ENCODE measurements around the gene CLEC18B.
"Not testable (repeated sequence)": the region's sequence is repeated elsewhere in the genome, so short reads cannot be mapped to it uniquely, and the experiment has no call there.

The CLEC18B gene

GRCh38 chr16:74443624-74444346 lies 22.5 kb upstream of the CLEC18B start:
- not testable (repeated sequence) for DNase-seq

- DNase-seq: no peak
These were observed 18.4 kb upstream of the CLEC18B start for GRCh38 chr16:74439685-74440084.

GRCh38 chr16:74438492-74438979 lies 17.3 kb upstream of the CLEC18B start:
- no peak for DNase-seq

GRCh38 chr16:74431516-74431915 lies 10.2 kb upstream of the CLEC18B start:
- no peak for DNase-seq

GRCh38 chr16:74430036-74430712 lies 8.9 kb upstream of the CLEC18B start:
- peak; percentile 34 for DNase-seq

- not testable (repeated sequence) for DNase-seq
These were observed 7.2 kb upstream of the CLEC18B start for GRCh38 chr16:74428493-74428892.

GRCh38 chr16:74425751-74426150 lies 4.5 kb upstream of the CLEC18B start:
- not testable (repeated sequence) for DNase-seq

GRCh38 chr16:74423721-74424120 lies 2.4 kb upstream of the CLEC18B start:
- DNase-seq: not testable (repeated sequence)

GRCh38 chr16:74422086-74422485 lies 808 bp upstream of the CLEC18B start:
- DNase-seq: not testable (repeated sequence)

GRCh38 chr16:74421482-74421785 lies 156 bp upstream of the CLEC18B start:
- DNase-seq: not testable (repeated sequence)

GRCh38 chr16:74419811-74420210 lies 1.5 kb downstream of the CLEC18B start:
- DNase-seq: not testable (repeated sequence)

- not testable (repeated sequence) for DNase-seq
These were observed 3.4 kb downstream of the CLEC18B start for GRCh38 chr16:74417897-74418296.

- not testable (repeated sequence) for DNase-seq
These were observed 7.4 kb downstream of the CLEC18B start for GRCh38 chr16:74413920-74414319.

GRCh38 chr16:74413485-74413884 lies 7.8 kb downstream of the CLEC18B start:
- DNase-seq: not testable (repeated sequence)

- DNase-seq: not testable (repeated sequence)
These were observed 8.4 kb downstream of the CLEC18B start for GRCh38 chr16:74412775-74413390.

GRCh38 chr16:74412138-74412774 lies 9.0 kb downstream of the CLEC18B start:
- DNase-seq: not testable (repeated sequence)

GRCh38 chr16:74410981-74411380 lies 10.3 kb downstream of the CLEC18B start:
- not testable (repeated sequence) for DNase-seq

- DNase-seq: not testable (repeated sequence)
These were observed 11.0 kb downstream of the CLEC18B start for GRCh38 chr16:74410057-74410957.

- not testable (repeated sequence) for DNase-seq
These were observed 11.9 kb downstream of the CLEC18B start for GRCh38 chr16:74409185-74409981.

GRCh38 chr16:74407362-74407705 lies 13.9 kb downstream of the CLEC18B start:
- not testable (repeated sequence) for DNase-seq

- DNase-seq: not testable (repeated sequence)
These were observed 14.5 kb downstream of the CLEC18B start for GRCh38 chr16:74406600-74407361.
